K562 (cell line): ENCODE measurements around the gene CGGBP1. TPM values are rescaled to one million over a fixed set of nuclear protein-coding genes. Genes with fewer than 3 reads are reported as not detected.

ENCODE experiments used
- BDP1 ChIP-seq: IDR thresholded peaks from 3 replicates; pipeline ENCODE4 v1.6.1; 2011; ENCODE audit not compliant: insufficient read length, insufficient read depth
- CBX1 ChIP-seq: sonication (generic); IDR thresholded peaks from 2 replicates; pipeline ENCODE4 v1.6.1; 2016; ENCODE audit warnings: antibody characterized with exemption, low read depth, mild to moderate bottlenecking
- CCNT2 ChIP-seq: IDR thresholded peaks from 2 replicates; pipeline ENCODE4 v1.6.1; 2011; ENCODE audit warnings: borderline replicate concordance, low read depth, mild to moderate bottlenecking, moderate library complexity, mixed read lengths, low read length; ENCODE audit not compliant: insufficient read length; ENCODE audit errors: extremely low read depth
- DPF2 ChIP-seq: fragments of 450-650 bp; IDR thresholded peaks from 2 replicates; pipeline ENCODE4 v1.6.1; 2016
- KAT8 ChIP-seq: fragments of 450-650 bp; IDR thresholded peaks from 2 replicates; pipeline ENCODE4 v1.6.1; 2016; ENCODE audit warnings: low read depth, mild to moderate bottlenecking
- LEF1 ChIP-seq: fragments of 450-650 bp; IDR thresholded peaks from 2 replicates; pipeline ENCODE4 v1.6.1; 2016; ENCODE audit warnings: mild to moderate bottlenecking
- NCOA6 ChIP-seq: fragments of 450-650 bp; IDR thresholded peaks from 2 replicates; pipeline ENCODE4 v1.6.1; 2017; ENCODE audit warnings: mild to moderate bottlenecking
- PRPF4 ChIP-seq: fragments of 200-400 bp; formaldehyde crosslinking; IDR thresholded peaks from one replicate; pipeline ENCODE4 v1.6.1; 2017; ENCODE audit warnings: low read length, low read depth, mild to moderate bottlenecking; ENCODE audit not compliant: insufficient read depth, poor library complexity, severe bottlenecking
- STAT5A ChIP-seq: IDR thresholded peaks from 2 replicates; pipeline ENCODE4 v1.6.1; 2012; ENCODE audit warnings: low read length, inconsistent platforms, borderline replicate concordance
- TAF15 ChIP-seq: fragments of 200-400 bp; formaldehyde crosslinking; IDR thresholded peaks from 2 replicates; pipeline ENCODE4 v1.6.1; 2017; ENCODE audit warnings: mild to moderate bottlenecking, low read depth, low read length, moderate library complexity
- TAF9B ChIP-seq: fragments of 450-650 bp; IDR thresholded peaks from 2 replicates; pipeline ENCODE4 v1.6.1; 2018; ENCODE audit warnings: mild to moderate bottlenecking; ENCODE audit not compliant: partially characterized antibody
- TBL1XR1 ChIP-seq, 2 experiments: IDR thresholded peaks; 2 replicates each; pipeline ENCODE4 v1.6.1; 2012; ENCODE audit warnings: improper control_type of control experiment in 2 of 2, low read length in 2 of 2, mild to moderate bottlenecking in 1 of 2
- TBP ChIP-seq: optimal IDR thresholded peaks from 2 replicates; pipeline ENCODE3; 2011; ENCODE audit warnings: low read depth, low read length, improper control_type of control experiment
- TCF3 ChIP-seq: sonication (generic); formaldehyde crosslinking; IDR thresholded peaks from 2 replicates; pipeline ENCODE4 v1.4.0; 2020; ENCODE audit warnings: mild to moderate bottlenecking, missing genetic modification reagents
- TEAD1 ChIP-seq, 2 experiments: fragments of 450-650 bp in 1 of 2; sonication (generic) in 1 of 2; formaldehyde crosslinking; IDR thresholded peaks; 2 replicates each; pipeline versions ENCODE4 v1.4.0 to v1.8.0; 2020 to 2022; ENCODE audit warnings: mild to moderate bottlenecking in 2 of 2, missing genetic modification reagents in 1 of 2
- ZKSCAN8 ChIP-seq: fragments of 200-800 bp; sonication (Bioruptor generic); IDR thresholded peaks from 2 replicates; pipeline ENCODE4 v1.6.1; 2016; ENCODE audit warnings: missing genetic modification characterization, missing compliant biosample characterization
- ZNF212 ChIP-seq: fragments of 450-650 bp; formaldehyde crosslinking; IDR thresholded peaks from 2 replicates; pipeline ENCODE4 v1.4.0; 2020; ENCODE audit warnings: mild to moderate bottlenecking
- ZNF75A ChIP-seq: fragments of 450-650 bp; formaldehyde crosslinking; IDR thresholded peaks from 2 replicates; pipeline ENCODE4 v1.4.0; 2020; ENCODE audit warnings: mild to moderate bottlenecking
- ZSCAN32 ChIP-seq: fragments of 450-650 bp; formaldehyde crosslinking; IDR thresholded peaks from 2 replicates; pipeline ENCODE4 v1.4.0; 2020; ENCODE audit warnings: mild to moderate bottlenecking, moderate library complexity
- polyA plus RNA-seq, 8 experiments: library from polyadenylated mRNA; depleted of rRNA in 4 of 8; stranded (reverse) in 5 of 8; unstranded in 3 of 8; fragments of >200 nt; fragmentation: Nextera tagmentation in 2 of 8; fragmentation: Illumina TruSeq in 1 of 8; extraction: Ambion mirVana in 2 of 8; extraction: Trizol in 1 of 8; gene quantifications; 2 replicates each; pipeline versions ENCODE4 v1.2.1 to v1.2.3, GENCODE V29; 2011 to 2014; ENCODE audit warnings: inconsistent platforms in 1 of 8, missing spikeins in 1 of 8
- total RNA-seq, 7 experiments: library from RNA; depleted of rRNA in 6 of 7; stranded (reverse); fragments of >200 nt in 6 of 7; fragmentation: Illumina TruSeq in 2 of 7; extraction: Trizol in 2 of 7; gene quantifications; 2 replicates each; pipeline versions ENCODE4 v1.2.1 to v1.2.3, GENCODE V29; 2011 to 2021; ENCODE audit warnings: low replicate concordance in 1 of 7
- TF ChIP-seq, protein P1 (sequence below): fragments of 250-450 bp; sonication (Bioruptor Pico); IDR thresholded peaks from 2 replicates; pipeline ENCODE4 v1.5.1; 2021; ENCODE audit warnings: mild to moderate bottlenecking
- TF ChIP-seq, protein P2 (sequence below): fragments of 250-450 bp; sonication (Bioruptor Pico); IDR thresholded peaks from 2 replicates; pipeline ENCODE4 v1.6.1; 2021; ENCODE audit warnings: mild to moderate bottlenecking
- TF ChIP-seq, protein P3 (sequence below): fragments of 450-650 bp; IDR thresholded peaks from 2 replicates; pipeline ENCODE4 v1.6.1; 2016
- TF ChIP-seq, protein P4 (sequence below): sonication (generic); formaldehyde crosslinking; IDR thresholded peaks from 2 replicates; pipeline ENCODE4 v1.8.0; 2022; ENCODE audit warnings: mild to moderate bottlenecking, missing genetic modification reagents
- TF ChIP-seq, protein P5 (sequence below): fragments of 450-650 bp; formaldehyde crosslinking; IDR thresholded peaks from 2 replicates; pipeline ENCODE4 v1.4.0; 2020; ENCODE audit warnings: mild to moderate bottlenecking, mixed read lengths

The CGGBP1 gene
- total and polyA plus RNA-seq, 9 of the 15 experiments (the other 6 are each of a cell fraction or from before 2014, with no cell fraction given): 14.4 to 47.8 (median 37.8) TPM

DNA sequence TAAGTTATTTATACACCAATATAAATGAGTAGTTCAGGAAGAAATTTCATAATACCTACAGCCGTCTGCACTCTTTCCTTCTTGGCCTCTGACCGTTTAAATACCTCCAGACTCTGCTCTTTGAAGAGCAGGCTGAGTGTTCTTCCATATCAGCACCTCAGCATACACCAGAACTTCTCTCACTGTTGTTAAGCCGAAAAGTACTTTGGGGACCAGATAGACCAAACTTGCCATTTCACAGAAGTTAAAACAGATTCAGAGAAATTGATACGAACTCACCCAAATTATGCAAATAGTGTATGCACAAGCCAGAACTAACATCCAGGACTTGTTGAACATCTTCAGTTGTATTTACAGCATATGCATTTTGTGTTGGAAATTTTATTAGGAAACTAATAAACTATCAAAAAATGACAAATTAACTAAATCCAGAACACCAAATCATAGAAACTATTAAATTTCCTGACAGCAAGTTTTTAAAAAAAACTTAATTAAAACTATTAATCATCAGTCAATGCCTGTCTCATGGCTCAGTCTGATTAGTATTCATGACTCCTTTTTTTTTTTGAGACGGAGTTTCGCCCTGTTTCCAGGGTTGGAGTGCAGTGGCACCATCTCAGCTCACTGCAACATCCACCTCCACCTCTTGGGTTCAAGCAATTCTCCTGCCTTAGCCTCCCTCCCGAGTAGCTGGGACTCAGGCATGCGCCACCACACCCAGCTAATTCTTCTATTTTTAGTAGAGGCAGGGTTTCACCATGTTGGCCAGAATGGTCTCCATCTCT is 24.1 kb downstream of the CGGBP1 start (continued):
- no peak for TF ChIP-seq ZNF212 (CRISPR knock-in tag)
- no peak for TF ChIP-seq BDP1
- TF ChIP-seq ZSCAN32 (CRISPR knock-in tag): no peak
- TF ChIP-seq, protein P1, sequence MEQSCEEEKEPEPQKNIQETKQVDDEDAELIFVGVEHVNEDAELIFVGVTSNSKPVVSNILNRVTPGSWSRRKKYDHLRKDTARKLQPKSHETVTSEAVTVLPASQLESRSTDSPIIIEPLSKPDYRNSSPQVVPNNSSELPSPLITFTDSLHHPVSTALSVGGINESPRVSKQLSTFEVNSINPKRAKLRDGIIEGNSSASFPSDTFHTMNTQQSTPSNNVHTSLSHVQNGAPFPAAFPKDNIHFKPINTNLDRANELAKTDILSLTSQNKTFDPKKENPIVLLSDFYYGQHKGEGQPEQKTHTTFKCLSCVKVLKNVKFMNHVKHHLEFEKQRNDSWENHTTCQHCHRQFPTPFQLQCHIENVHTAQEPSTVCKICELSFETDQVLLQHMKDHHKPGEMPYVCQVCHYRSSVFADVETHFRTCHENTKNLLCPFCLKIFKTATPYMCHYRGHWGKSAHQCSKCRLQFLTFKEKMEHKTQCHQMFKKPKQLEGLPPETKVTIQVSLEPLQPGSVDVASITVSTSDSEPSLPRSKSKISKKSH: no peak
- TF ChIP-seq CBX1: no peak
- no peak for TF ChIP-seq PRPF4
- TF ChIP-seq TAF15: no peak
- TF ChIP-seq, protein P2, sequence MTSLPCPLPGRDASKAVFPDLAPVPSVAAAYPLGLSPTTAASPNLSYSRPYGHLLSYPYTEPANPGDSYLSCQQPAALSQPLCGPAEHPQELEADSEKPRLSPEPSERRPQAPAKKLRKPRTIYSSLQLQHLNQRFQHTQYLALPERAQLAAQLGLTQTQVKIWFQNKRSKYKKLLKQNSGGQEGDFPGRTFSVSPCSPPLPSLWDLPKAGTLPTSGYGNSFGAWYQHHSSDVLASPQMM: no peak
- peak; percentile 59 for TF ChIP-seq TCF3 (CRISPR knock-in tag)
- peak; percentile 61; the same call in 1 of the 2 replicates for TF ChIP-seq DPF2
- TF ChIP-seq ZKSCAN8 (CRISPR knock-in tag): no peak
- TF ChIP-seq TBL1XR1 (IDR thresholded peaks at IDR 0.05; ENCODE audit: low read length in 2 of 2): no peak
- TF ChIP-seq KAT8: no peak
- no peak for TF ChIP-seq TAF9B
- TF ChIP-seq, protein P3, sequence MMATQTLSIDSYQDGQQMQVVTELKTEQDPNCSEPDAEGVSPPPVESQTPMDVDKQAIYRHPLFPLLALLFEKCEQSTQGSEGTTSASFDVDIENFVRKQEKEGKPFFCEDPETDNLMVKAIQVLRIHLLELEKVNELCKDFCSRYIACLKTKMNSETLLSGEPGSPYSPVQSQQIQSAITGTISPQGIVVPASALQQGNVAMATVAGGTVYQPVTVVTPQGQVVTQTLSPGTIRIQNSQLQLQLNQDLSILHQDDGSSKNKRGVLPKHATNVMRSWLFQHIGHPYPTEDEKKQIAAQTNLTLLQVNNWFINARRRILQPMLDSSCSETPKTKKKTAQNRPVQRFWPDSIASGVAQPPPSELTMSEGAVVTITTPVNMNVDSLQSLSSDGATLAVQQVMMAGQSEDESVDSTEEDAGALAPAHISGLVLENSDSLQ: peak; percentile 79
- TF ChIP-seq, protein P4, sequence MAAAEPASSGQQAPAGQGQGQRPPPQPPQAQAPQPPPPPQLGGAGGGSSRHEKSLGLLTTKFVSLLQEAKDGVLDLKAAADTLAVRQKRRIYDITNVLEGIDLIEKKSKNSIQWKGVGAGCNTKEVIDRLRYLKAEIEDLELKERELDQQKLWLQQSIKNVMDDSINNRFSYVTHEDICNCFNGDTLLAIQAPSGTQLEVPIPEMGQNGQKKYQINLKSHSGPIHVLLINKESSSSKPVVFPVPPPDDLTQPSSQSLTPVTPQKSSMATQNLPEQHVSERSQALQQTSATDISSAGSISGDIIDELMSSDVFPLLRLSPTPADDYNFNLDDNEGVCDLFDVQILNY (CRISPR knock-in tag): no peak
- no peak for TF ChIP-seq LEF1
- TF ChIP-seq, protein P5, sequence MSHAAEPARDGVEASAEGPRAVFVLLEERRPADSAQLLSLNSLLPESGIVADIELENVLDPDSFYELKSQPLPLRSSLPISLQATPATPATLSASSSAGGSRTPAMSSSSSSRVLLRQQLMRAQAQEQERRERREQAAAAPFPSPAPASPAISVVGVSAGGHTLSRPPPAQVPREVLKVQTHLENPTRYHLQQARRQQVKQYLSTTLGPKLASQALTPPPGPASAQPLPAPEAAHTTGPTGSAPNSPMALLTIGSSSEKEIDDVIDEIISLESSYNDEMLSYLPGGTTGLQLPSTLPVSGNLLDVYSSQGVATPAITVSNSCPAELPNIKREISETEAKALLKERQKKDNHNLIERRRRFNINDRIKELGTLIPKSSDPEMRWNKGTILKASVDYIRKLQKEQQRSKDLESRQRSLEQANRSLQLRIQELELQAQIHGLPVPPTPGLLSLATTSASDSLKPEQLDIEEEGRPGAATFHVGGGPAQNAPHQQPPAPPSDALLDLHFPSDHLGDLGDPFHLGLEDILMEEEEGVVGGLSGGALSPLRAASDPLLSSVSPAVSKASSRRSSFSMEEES: no peak
- TF ChIP-seq TEAD1 (CRISPR knock-in tag; IDR thresholded peaks at IDR 0.05): no peak
- no peak for TF ChIP-seq ZNF75A (CRISPR knock-in tag)
- 0 out of 2 replicates have a peak, but pooled peaks have one; percentile 21 for TF ChIP-seq NCOA6
- TF ChIP-seq STAT5A: peak; percentile 62
- TF ChIP-seq CCNT2: no peak
- TF ChIP-seq TBP: peak; percentile 28
